Urinary bladder (tissue), 4 donors: Measurements from ENCODE around the gene LDLRAD3. TPM values are rescaled to one million over a fixed set of nuclear protein-coding genes. Genes with fewer than 3 reads are reported as not detected.

Experiments
- DNase-seq: peaks from one replicate; pipeline ENCODE4 v3.0.0-alpha.2; 2015; ENCODE audit errors: extremely low spot score
- H3K27ac ChIP-seq: one replicate; pipeline ENCODE4 v1.5.1; 2013; ENCODE audit warnings: low read depth, mild to moderate bottlenecking, moderate library complexity
- H3K36me3 ChIP-seq: one replicate; pipeline ENCODE4 v1.6.1; 2013; ENCODE audit warnings: mild to moderate bottlenecking, moderate library complexity; ENCODE audit not compliant: insufficient read depth
- H3K4me1 ChIP-seq: one replicate; pipeline ENCODE4 v1.6.1; 2013; ENCODE audit warnings: mild to moderate bottlenecking, moderate library complexity; ENCODE audit not compliant: insufficient read depth
- H3K4me3 ChIP-seq: one replicate; pipeline ENCODE4 v1.5.1; 2013; ENCODE audit warnings: low read depth, low read length
- WGBS: extraction: QIAGEN DNeasy Blood & Tissue Kit; methylation state at CpG from one replicate; pipeline ENCODE4 v1.1.7; 2013; 5-methylcytosine and 5-hydroxymethylcytosine counted together
- polyA plus RNA-seq: library from polyadenylated mRNA; stranded (reverse); fragments of 200-250 nt; gene quantifications from one replicate; pipeline ENCODE4 v1.2.3, GENCODE V29; 2013
- total RNA-seq: library from RNA; depleted of rRNA; stranded (reverse); fragments of >200 nt; gene quantifications from one replicate; pipeline ENCODE4 v1.2.3, GENCODE V29; 2014
- donor health status: healthy with polysubstance abuse.
- donor health status: healthy.

LDLRAD3 gene
- total and polyA plus RNA-seq, 2 donors: 7.2 to 13.8 TPM

DNA sequence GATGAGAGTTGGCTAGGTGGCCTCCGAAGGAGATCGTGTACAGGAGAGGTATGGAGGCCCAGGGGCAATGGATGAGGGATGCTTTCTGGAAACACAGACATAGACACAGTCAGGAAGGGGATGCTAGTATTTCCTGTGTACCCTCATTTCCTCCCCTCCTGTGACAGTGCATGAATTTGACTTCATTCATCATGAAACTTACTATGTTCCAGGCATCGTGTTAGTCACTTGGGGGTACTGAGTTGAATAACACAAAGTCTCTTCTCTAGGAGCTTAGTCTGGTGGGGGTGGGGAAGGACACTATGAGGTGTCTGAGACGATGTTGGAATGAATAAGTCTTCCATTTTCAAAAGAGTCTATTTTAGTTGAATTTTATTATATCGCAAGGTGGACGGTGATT is 32.6 kb downstream of the LDLRAD3 start:
- Histone ChIP-seq H3K27ac (no peak overlapping the region), H3K4me3 (no peak overlapping the region), H3K36me3 (no peaks in the 10 kb centered on the region), H3K4me1 (no peaks in the 10 kb centered on the region)
- no peak for DNase-seq
- WGBS: 96% methylated on average over 6 of the region's 6 CpGs

- H3K4me3 ChIP-seq: no peak overlapping the region
- H3K4me1 ChIP-seq: no peaks in the 10 kb centered on the region
- no peak for DNase-seq
- no peaks in the 10 kb centered on the region for H3K36me3 ChIP-seq
- 58% methylated on average over 6 of the region's 6 CpGs for WGBS
- H3K27ac ChIP-seq: no peak overlapping the region
Observed at GRCh38 chr11:35978183-35978582, 34.3 kb downstream of the LDLRAD3 start.

GRCh38 chr11:35978891-35979290 is 35.0 kb downstream of the LDLRAD3 start:
- 87% methylated on average over 4 of the region's 4 CpGs for WGBS
- Histone ChIP-seq H3K4me1 (no peaks in the 10 kb centered on the region), H3K4me3 (no peak overlapping the region), H3K36me3 (no peaks in the 10 kb centered on the region), H3K27ac (no peak overlapping the region)
- no peak for DNase-seq

DNA sequence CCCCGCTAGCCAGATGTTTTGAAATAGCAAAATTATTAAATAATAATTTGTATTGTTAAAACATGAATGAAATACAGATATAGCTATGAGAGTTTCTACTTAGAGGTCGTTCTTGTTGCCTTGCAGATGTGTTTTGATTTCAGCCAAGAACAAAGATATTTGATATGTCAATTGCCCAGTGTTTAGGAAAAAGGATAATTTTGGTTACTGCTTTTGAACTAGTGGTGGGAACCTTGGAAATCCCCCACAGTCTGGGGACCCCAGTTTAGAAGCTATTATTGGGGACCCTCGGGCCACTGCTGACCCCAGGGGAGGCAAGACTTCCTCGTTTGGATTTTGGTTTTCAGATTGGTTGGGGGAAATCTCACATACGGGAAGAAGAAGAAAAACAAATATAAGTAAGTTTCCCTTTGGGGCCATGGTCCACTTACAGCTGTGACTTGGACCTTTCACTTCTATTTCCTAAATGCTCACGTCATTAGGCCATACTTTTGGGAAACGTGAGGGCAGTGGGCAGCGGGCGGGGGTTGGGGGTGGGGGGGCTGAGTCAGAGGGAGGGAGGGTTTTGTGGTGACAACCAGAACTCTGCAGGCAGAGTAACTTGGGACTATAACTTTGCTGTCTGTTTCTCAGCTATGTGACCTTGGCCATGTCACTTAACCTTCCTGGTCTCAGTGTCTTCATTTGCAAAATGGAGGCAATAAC is 37.0 kb downstream of the LDLRAD3 start:
- no peaks in the 10 kb centered on the region for H3K36me3 ChIP-seq
- H3K4me1 ChIP-seq: no peaks in the 10 kb centered on the region
- no peak overlapping the region for H3K4me3 ChIP-seq
- no peak overlapping the region for H3K27ac ChIP-seq
- WGBS: 65% methylated on average over 9 of the region's 9 CpGs
- DNase-seq: no peak

DNA sequence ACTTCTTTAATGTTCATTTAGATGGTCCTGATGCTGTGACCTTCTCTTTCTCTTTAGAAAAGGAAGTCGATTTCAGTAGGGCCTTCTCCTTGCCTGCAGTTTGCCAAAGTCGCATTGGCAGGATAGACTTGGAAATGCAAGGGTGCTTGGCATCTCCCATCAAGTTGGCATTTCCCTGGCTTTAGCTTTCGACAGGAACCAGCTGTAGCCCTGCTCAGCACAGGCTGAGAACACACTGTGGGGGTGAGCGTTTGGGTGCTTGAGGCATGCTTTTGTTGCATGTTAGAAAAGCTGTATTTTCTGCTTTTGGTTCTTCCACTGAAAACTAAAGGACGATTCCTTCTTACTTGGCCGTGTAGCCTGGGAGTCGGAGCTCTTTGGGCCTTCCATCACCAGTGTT is 37.7 kb downstream of the LDLRAD3 start:
- 66% methylated on average over 7 of the region's 7 CpGs for WGBS
- Histone ChIP-seq H3K4me3 (no peak overlapping the region), H3K4me1 (no peaks in the 10 kb centered on the region), H3K27ac (no peak overlapping the region), H3K36me3 (no peaks in the 10 kb centered on the region)
- DNase-seq: no peak

GRCh38 chr11:35982061-35982460 is 38.2 kb downstream of the LDLRAD3 start:
- no peak for DNase-seq
- Histone ChIP-seq H3K4me1 (no peaks in the 10 kb centered on the region), H3K36me3 (no peaks in the 10 kb centered on the region), H3K4me3 (no peak overlapping the region), H3K27ac (no peak overlapping the region)
- 79% methylated on average over 8 of the region's 8 CpGs for WGBS

GRCh38 chr11:35983981-35984380 is 40.1 kb downstream of the LDLRAD3 start:
- WGBS: 78% methylated on average over 1 of the region's 1 CpG
- no peak overlapping the region for H3K4me3 ChIP-seq
- no peaks in the 10 kb centered on the region for H3K4me1 ChIP-seq
- DNase-seq: no peak
- no peak overlapping the region for H3K27ac ChIP-seq
- H3K36me3 ChIP-seq: no peaks in the 10 kb centered on the region

- 83% methylated on average over 3 of the region's 3 CpGs for WGBS
Observed at GRCh38 chr11:35986947-35987346, 43.1 kb downstream of the LDLRAD3 start.

DNA sequence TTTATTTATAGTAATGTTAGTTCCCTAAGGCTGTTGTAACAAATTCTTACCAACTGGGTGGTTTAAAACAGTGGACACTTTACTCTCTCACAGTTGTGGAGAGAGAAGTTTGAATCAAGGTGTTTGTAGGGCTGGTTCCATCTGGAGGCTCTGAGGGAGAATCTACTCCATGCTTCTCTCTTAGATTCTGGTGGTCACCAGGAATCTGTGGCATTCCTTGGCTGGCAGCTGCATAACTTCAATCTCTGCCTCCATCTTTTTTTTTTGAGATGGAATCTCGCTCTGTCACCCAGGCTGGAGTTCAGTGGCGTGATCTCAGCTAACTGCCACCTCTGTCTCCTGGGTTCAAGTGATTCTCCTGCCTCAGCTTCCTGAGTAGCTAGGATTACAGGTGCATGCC is 46.3 kb downstream of the LDLRAD3 start:
- no peaks in the 10 kb centered on the region for H3K36me3 ChIP-seq

More at GRCh38 chr11:35986947-35987346, 43.1 kb downstream of the LDLRAD3 start:
- no peak for DNase-seq
- Histone ChIP-seq H3K36me3 (no peaks in the 10 kb centered on the region), H3K4me3 (no peak overlapping the region), H3K4me1 (no peaks in the 10 kb centered on the region), H3K27ac (no peak overlapping the region)

DNA sequence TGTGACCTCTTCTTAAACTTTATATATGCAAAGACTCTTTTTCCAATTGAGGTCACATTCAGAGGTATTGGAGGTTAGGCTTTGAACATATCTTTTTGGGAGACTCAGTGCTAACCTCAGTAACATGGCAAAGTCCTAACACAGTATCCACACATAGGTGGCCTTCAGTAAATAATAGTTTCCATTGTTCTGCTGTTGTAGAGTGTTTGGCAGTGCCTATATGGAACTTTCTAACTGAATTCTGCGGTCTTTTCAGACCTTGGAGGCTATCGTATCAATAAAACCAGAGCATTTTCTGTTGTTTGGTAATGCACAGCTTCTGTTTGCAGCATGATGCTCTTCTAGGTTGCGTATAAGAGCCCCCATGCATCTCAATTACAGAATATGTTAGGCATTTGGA is 47.0 kb downstream of the LDLRAD3 start:
- no peaks in the 10 kb centered on the region for H3K4me1 ChIP-seq
- WGBS: 94% methylated on average over 3 of the region's 3 CpGs
- DNase-seq: no peak

More for the DNA sequence above, 46.3 kb downstream of the LDLRAD3 start:
- no peak for DNase-seq
- Histone ChIP-seq H3K4me3 (no peak overlapping the region), H3K4me1 (no peaks in the 10 kb centered on the region), H3K27ac (no peak overlapping the region)
- WGBS: 98% methylated on average over 2 of the region's 2 CpGs

GRCh38 chr11:35992548-35992947 is 48.7 kb downstream of the LDLRAD3 start:
- no peak overlapping the region for H3K27ac ChIP-seq
- no peak for DNase-seq
- H3K36me3 ChIP-seq: no peaks in the 10 kb centered on the region
- H3K4me1 ChIP-seq: no peaks in the 10 kb centered on the region
- H3K4me3 ChIP-seq: no peak overlapping the region

More for the DNA sequence above, 47.0 kb downstream of the LDLRAD3 start:
- Histone ChIP-seq H3K36me3 (no peaks in the 10 kb centered on the region), H3K4me3 (no peak overlapping the region), H3K27ac (no peak overlapping the region)

DNA sequence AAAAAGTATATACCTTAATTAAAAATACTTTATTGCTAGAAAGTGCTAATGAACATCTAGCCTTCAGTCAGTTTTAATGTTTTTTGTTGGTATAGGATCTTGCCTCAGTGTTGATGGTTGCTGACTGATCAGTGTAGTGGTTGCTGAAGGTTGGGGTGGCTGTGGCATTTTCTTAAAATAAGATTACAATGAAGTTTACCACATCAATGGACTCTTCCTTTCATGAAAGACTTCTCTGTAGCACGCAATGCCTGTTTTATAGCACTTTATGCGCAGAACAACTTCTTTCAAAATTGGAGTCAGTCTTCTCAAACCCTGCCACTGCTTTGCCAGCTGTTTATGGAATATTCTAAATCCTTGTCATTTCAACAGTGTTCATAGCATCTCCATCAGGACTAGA is 50.6 kb downstream of the LDLRAD3 start:
- no peaks in the 10 kb centered on the region for H3K36me3 ChIP-seq
- 95% methylated on average over 2 of the region's 2 CpGs for WGBS
- no peaks in the 10 kb centered on the region for H3K4me1 ChIP-seq
- H3K27ac ChIP-seq: no peak overlapping the region
- no peak overlapping the region for H3K4me3 ChIP-seq
- DNase-seq: no peak

- 71% methylated on average over 5 of the region's 5 CpGs for WGBS
- Histone ChIP-seq H3K27ac (no peak overlapping the region), H3K36me3 (no peaks in the 10 kb centered on the region), H3K4me3 (no peak overlapping the region), H3K4me1 (no peaks in the 10 kb centered on the region)
- DNase-seq: no peak
Observed at GRCh38 chr11:35995681-35996271, 51.9 kb downstream of the LDLRAD3 start.

GRCh38 chr11:35997902-35998520 is 54.1 kb downstream of the LDLRAD3 start:
- no peaks in the 10 kb centered on the region for H3K4me1 ChIP-seq
- no peak overlapping the region for H3K27ac ChIP-seq
- 96% methylated on average over 6 of the region's 6 CpGs for WGBS
- H3K4me3 ChIP-seq: no peak overlapping the region
- H3K36me3 ChIP-seq: no peaks in the 10 kb centered on the region
- DNase-seq: no peak
